SK-N-MC (cell line): ENCODE data around the gene SPATA46.

Experiments used
- DNase-seq: peaks from one replicate; pipeline ENCODE4 v3.0.0-alpha.2; 2011; ENCODE audit warnings: low read depth, low spot score
- H3K27ac ChIP-seq: fragments of 200-600 bp; sonication (generic); 2 replicates; pipeline ENCODE4 v1.5.1; 2016; ENCODE audit warnings: mixed run types
- H3K36me3 ChIP-seq: fragments of 200-600 bp; sonication (generic); 2 replicates; pipeline ENCODE4 v1.6.1; 2017; ENCODE audit warnings: antibody characterized with exemption, low read length, mixed read lengths; ENCODE audit not compliant: insufficient read depth
- H3K4me3 ChIP-seq: fragments of 200-600 bp; sonication (generic); 2 replicates; pipeline ENCODE4 v1.5.1; 2016
- H3K9ac ChIP-seq: fragments of 200-600 bp; sonication (generic); 2 replicates; pipeline ENCODE4 v1.8.0; 2017; ENCODE audit warnings: mixed run types, mixed read lengths; ENCODE audit not compliant: insufficient read length
- H3K9me3 ChIP-seq: fragments of 200-600 bp; sonication (generic); 2 replicates; pipeline ENCODE4 v1.6.1; 2017; ENCODE audit warnings: low read depth, mild to moderate bottlenecking, antibody characterized with exemption, low read length, moderate library complexity, mixed read lengths
- EZH2 ChIP-seq: fragments of 200-600 bp; sonication (generic); IDR thresholded peaks from one replicate; pipeline ENCODE4 v1.6.1; 2017; ENCODE audit warnings: antibody characterized with exemption
- FOXP2 ChIP-seq: optimal IDR thresholded peaks from 2 replicates; pipeline ENCODE3; 2011; ENCODE audit warnings: mild to moderate bottlenecking, moderate library complexity; ENCODE audit not compliant: insufficient read depth; ENCODE audit errors: extremely low read length, control extremely low read depth
- POLR2AphosphoS5 ChIP-seq: IDR thresholded peaks from 2 replicates; pipeline ENCODE4 v1.6.1; 2012; ENCODE audit warnings: mild to moderate bottlenecking, low read depth, low read length, borderline replicate concordance

The SPATA46 gene

DNA sequence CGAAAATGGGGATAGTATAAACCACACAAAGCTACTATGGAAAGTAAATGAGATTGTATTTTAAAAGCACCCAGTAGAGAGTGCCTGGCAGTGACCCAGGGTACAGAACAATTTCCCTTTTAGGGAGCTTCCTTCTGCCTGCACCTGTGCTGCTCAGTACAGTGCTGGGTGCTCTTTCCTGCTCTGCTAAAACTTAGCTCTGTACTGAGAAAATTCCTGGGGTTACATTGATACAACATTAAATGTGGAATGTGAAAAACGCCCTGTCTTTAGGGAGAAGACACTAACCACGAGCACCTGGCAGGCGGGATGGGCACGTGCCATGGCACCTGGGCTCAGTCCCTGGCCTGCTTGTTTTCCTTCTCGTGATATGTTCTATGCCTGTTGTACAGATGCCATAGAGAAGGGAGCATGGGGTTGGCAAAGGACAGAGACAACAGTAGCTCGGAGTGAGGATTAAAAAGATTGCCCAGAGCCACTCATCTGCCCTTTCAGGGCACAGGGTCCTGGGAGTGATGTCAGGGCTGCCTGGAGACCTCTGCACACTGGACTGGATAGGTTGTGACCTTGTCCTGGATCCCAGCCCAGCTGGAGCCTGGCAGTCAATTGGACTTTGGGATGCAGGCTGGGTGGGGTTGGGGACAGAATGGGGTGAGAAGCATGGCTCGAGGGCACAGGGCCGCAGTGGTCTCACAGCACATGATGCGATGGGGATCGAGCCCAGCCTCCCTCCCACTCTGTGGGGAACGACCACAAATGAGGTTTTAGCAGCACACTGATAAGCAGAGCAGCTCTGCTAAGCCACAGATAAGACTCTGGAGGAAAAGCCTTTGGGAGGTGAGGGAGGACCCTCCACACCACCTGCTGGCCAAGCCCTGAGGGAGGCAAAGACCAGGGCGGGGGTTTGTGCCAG is 4.2 kb downstream of the SPATA46 start:
- no peak overlapping the region for H3K27ac ChIP-seq
- no peak for TF ChIP-seq EZH2
- TF ChIP-seq POLR2AphosphoS5: no peak
- TF ChIP-seq FOXP2: no peak
- no peaks in the 10 kb centered on the region for H3K9me3 ChIP-seq
- DNase-seq: no peak
- no peak overlapping the region for H3K4me3 ChIP-seq
- peaks cover 4% of the 10 kb centered on the region; the same call in 1 of the 2 replicates for H3K36me3 ChIP-seq
- H3K9ac ChIP-seq: no peak overlapping the region

DNA sequence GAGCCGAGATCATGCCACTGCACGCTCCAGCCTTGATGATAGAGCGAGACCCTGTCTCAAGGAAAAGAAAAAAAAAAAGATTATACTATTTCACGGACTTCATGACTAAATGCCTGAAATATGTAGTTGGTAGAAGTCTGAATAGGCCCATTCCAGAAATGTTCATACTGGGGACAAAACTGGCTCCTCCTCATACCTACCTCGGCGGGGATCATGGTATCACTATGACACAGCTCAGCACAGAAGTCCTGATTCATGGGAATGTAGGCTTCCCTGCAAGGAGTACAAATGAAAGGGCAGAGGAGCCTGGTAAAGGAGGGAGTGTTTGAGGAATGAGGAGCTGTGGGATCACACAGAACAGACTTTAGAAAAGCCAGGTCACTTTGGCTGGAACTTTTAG is 5.0 kb downstream of the SPATA46 start:
- TF ChIP-seq EZH2: no peak
- no peak overlapping the region for H3K9ac ChIP-seq
- peaks cover 8% of the 10 kb centered on the region; the same call in 1 of the 2 replicates for H3K36me3 ChIP-seq
- no peaks in the 10 kb centered on the region for H3K9me3 ChIP-seq
- no peak for DNase-seq
- no peak overlapping the region for H3K4me3 ChIP-seq
- no peak overlapping the region for H3K27ac ChIP-seq

DNA sequence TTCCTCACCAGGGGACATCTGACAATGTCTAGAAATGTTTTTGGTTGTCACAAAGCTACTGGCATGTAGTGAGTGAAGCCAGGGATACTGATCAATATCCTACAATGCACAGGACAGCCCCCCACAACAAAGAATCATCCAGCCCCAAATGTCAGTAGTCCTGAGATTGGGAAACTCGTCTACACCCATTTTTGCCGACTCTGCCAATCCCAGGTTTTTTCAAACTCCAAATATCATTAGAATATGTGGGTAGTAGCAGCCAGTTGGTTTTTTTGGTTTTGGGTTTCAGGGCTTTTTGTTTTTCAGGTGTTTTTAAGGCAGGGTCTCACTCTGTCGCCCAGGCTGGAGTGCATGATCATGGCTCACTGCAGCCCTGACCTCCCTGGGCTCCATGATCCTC is 5.9 kb downstream of the SPATA46 start:
- no peak overlapping the region for H3K4me3 ChIP-seq
- H3K36me3 ChIP-seq: peaks cover 8% of the 10 kb centered on the region; the same call in 1 of the 2 replicates
- TF ChIP-seq POLR2AphosphoS5 (no peak), EZH2 (no peak), FOXP2 (no peak)
- no peak overlapping the region for H3K27ac ChIP-seq
- H3K9ac ChIP-seq: no peak overlapping the region
- H3K9me3 ChIP-seq: no peaks in the 10 kb centered on the region
- DNase-seq: no peak

DNA sequence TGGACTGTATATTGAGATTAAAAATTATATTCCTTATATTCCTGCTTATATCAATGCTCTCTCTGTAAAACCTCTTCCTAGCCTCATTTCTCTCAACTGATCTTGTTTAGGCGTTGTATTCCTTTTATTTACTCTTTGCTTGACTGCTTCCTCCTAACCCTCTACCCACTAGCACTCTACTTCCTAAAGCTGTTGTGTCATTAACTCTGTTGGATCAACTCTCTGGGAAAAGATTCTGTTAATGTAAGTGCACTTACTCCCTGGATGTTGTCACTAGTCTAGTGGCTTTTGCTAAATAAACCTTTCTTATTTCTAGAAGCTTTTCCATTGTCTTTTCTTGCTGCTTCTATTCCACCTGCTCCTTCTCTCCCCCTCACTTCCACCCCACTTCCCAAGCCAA is 6.5 kb downstream of the SPATA46 start:
- H3K9me3 ChIP-seq: no peaks in the 10 kb centered on the region
- no peak overlapping the region for H3K9ac ChIP-seq
- TF ChIP-seq EZH2 (no peak), FOXP2 (no peak), POLR2AphosphoS5 (no peak)
- no peak overlapping the region for H3K4me3 ChIP-seq
- no peak for DNase-seq
- peaks cover 8% of the 10 kb centered on the region; the same call in 1 of the 2 replicates for H3K36me3 ChIP-seq
- no peak overlapping the region for H3K27ac ChIP-seq

DNA sequence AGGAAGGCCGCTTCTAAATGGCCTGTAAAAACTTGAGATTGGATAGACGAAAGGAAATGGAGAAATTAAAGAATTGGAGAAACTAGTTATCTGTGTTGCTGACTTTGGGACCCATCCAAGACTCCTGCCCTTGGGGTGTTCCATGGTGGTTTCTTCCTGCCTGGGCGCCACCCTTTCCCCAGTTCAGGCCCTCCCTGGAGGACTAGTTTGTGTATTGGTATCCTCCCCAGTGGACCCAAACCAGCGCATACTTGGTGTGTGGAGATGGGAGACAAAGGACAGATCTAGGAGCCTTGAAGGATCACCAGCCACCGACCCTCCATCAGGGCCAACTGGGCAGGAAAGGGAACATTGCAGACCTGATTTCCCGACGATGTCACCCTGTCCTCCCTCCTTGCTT is 7.1 kb downstream of the SPATA46 start:
- Histone ChIP-seq H3K9me3 (no peaks in the 10 kb centered on the region), H3K36me3 (peaks cover 8% of the 10 kb centered on the region; the same call in 1 of the 2 replicates), H3K9ac (no peak overlapping the region), H3K4me3 (no peak overlapping the region), H3K27ac (no peak overlapping the region)
- TF ChIP-seq FOXP2: no peak
- TF ChIP-seq POLR2AphosphoS5: no peak
- no peak for TF ChIP-seq EZH2
- no peak for DNase-seq

DNA sequence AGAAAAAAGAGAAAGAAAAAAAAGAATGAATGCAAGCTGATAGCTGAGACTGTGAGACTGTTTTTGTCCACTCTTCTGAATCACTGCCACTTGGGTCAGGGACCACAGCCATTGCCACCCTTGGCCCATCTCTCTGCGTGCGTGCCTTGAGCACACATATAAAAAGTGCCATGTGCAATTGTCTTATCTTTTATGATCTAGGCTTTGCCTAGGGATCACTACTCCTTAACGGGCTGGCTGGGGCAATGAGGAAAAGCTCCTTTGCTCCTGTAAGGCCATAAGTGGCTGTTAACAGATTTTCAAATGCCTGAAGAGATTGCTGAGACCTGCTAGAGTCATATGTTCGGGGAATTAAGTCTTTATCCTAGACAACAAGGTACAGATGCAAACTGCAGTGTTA is 8.2 kb downstream of the SPATA46 start:
- no peak overlapping the region for H3K4me3 ChIP-seq
- TF ChIP-seq POLR2AphosphoS5: no peak
- no peak overlapping the region for H3K27ac ChIP-seq
- no peak overlapping the region for H3K9ac ChIP-seq
- DNase-seq: no peak
- no peaks in the 10 kb centered on the region for H3K9me3 ChIP-seq
- H3K36me3 ChIP-seq: peaks cover 8% of the 10 kb centered on the region; the same call in 1 of the 2 replicates

DNA sequence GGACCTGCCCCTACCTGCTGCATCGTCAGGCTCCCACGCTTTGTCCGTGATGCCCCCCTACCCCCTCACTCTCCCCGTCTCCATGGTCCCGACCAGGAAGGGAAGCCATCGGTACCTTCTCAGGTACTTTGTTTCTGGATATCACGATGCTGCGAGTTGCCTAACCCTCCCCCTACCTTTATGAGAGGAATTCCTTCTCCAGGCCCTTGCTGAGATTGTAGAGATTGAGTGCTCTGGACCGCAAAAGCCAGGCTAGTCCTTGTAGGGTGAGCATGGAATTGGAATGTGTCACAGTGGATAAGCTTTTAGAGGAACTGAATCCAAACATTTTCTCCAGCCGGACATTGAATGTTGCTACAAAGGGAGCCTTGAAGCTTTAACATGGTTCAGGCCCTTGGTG is 8.9 kb downstream of the SPATA46 start:
- H3K4me3 ChIP-seq: no peak overlapping the region

DNA sequence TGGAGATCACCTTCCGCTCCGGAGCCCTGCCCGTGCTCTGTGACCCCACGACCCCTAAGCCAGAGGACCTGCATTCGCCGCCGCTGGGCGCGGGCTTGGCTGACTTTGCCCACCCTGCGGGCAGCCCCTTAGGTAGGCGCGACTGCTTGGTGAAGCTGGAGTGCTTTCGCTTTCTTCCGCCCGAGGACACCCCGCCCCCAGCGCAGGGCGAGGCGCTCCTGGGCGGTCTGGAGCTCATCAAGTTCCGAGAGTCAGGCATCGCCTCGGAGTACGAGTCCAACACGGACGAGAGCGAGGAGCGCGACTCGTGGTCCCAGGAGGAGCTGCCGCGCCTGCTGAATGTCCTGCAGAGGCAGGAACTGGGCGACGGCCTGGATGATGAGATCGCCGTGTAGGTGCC is 9.6 kb downstream of the SPATA46 start:
- no peaks in the 10 kb centered on the region for H3K9me3 ChIP-seq
- no peak overlapping the region for H3K27ac ChIP-seq
- DNase-seq: no peak
- no peak overlapping the region for H3K9ac ChIP-seq
- H3K4me3 ChIP-seq: no peak overlapping the region
- TF ChIP-seq POLR2AphosphoS5 (no peak), FOXP2 (no peak), EZH2 (no peak)
- peaks cover 8% of the 10 kb centered on the region; the same call in 1 of the 2 replicates for H3K36me3 ChIP-seq

More for the DNA sequence above, 8.9 kb downstream of the SPATA46 start:
- H3K9me3 ChIP-seq: no peaks in the 10 kb centered on the region
- TF ChIP-seq FOXP2 (no peak), POLR2AphosphoS5 (no peak), EZH2 (no peak)
- peaks cover 8% of the 10 kb centered on the region; the same call in 1 of the 2 replicates for H3K36me3 ChIP-seq
- no peak for DNase-seq
- no peak overlapping the region for H3K27ac ChIP-seq
- H3K9ac ChIP-seq: no peak overlapping the region
